K562 (cell line): Measurements from ENCODE around the gene NUP85. TPM values are rescaled to one million over a fixed set of nuclear protein-coding genes. Genes with fewer than 3 reads are reported as not detected.
"Not testable (repeated sequence)": the region's sequence is repeated elsewhere in the genome, so short reads cannot be mapped to it uniquely, and the experiment has no call there.

Experiments
- ATAC-seq: fragments of 200-7000 bp; cut with Tn5 transposase; 3 replicates; pipeline ENCODE4 v1.9.1; 2020; ENCODE audit warnings: moderate library complexity
- BruUV-seq: library from RNA; stranded (reverse); fragments of 400-500 nt; replicated peaks from 2 replicates; lab custom pipeline; 2021; lab: Mats Ljungman, UMichigan
- CTCF ChIA-PET: fragments of 300-600 bp; formaldehyde crosslinking; extraction: SDS; loops from one replicate; lab custom pipeline; 2021; ENCODE audit warnings: low intra/inter-chr PET ratio; lab: Yijun Ruan, JAX
- POLR2A ChIA-PET: fragments of 300-600, 350-650 bp; sonication (Branson Sonifier 250); formaldehyde crosslinking; extraction: SDS; loops from one replicate; lab custom pipeline; 2021; ENCODE audit warnings: antibody characterized with exemption, inconsistent platforms; lab: Yijun Ruan, JAX
- DNase-seq, 4 experiments: peaks; one replicate each; pipeline versions ENCODE4 v3.0.0 to v3.0.0-alpha.2; 2011 to 2018; ENCODE audit warnings: low spot score in 3 of 4, mixed read lengths in 3 of 4; ENCODE audit errors: extremely low read depth in 1 of 4
- FAIRE-seq: peaks from 2 replicates; lab custom pipeline; 2011; peaks lifted over from hg19 to GRCh38; lab: Jason Lieb, UNC
- H2AFZ ChIP-seq: 2 replicates; pipeline ENCODE4 v1.6.0; 2011; ENCODE audit warnings: low read depth, low read length, control low read depth, inconsistent platforms
- H3K27ac ChIP-seq: fragments of 200-600 bp; 3 replicates; pipeline ENCODE4 v1.8.0; 2011; ENCODE audit warnings: low read depth, mild to moderate bottlenecking, control low read depth, inconsistent platforms, low read length, moderate library complexity, mixed read lengths; ENCODE audit errors: extremely low read depth
- H3K27me3 ChIP-seq, 2 experiments: fragments of 300-600 bp in 1 of 2; 2 replicates in 1 of 2; 3 replicates in 1 of 2; pipeline versions ENCODE4 v1.6.0 to v1.8.0; 2011; ENCODE audit warnings: inconsistent platforms in 2 of 2, low read length in 2 of 2, mild to moderate bottlenecking in 1 of 2, mixed read lengths in 1 of 2, moderate library complexity in 1 of 2; ENCODE audit not compliant: control insufficient read depth in 2 of 2, insufficient read depth in 2 of 2
- H3K36me3 ChIP-seq: fragments of 300-600 bp; 3 replicates; pipeline ENCODE4 v1.8.0; 2011; ENCODE audit warnings: mild to moderate bottlenecking, low read length, inconsistent platforms; ENCODE audit not compliant: control insufficient read depth, insufficient read depth
- H3K4me1 ChIP-seq, 2 experiments: fragments of 200-600 bp in 1 of 2; replicated peaks in 1 of 2; 2 replicates in 1 of 2; 3 replicates in 1 of 2; pipeline versions ENCODE4 v1.5.1 to v1.8.0; 2011; ENCODE audit warnings: inconsistent platforms in 2 of 2, low read length in 2 of 2, mild to moderate bottlenecking in 1 of 2, mixed read lengths in 1 of 2, moderate library complexity in 1 of 2; ENCODE audit not compliant: control insufficient read depth in 2 of 2, insufficient read depth in 2 of 2
- H3K4me2 ChIP-seq: 2 replicates; pipeline ENCODE4 v1.6.1; 2011; ENCODE audit warnings: low read length, control low read depth, inconsistent platforms, mixed read lengths; ENCODE audit not compliant: insufficient read depth
- H3K4me3 ChIP-seq: fragments of 200-600 bp; sonication (generic), shearing (Covaris generic); 2 replicates; pipeline ENCODE4 v1.5.1; 2016; ENCODE audit warnings: control low read depth, inconsistent platforms
- H3K79me2 ChIP-seq: fragments of 200-600 bp; 3 replicates; pipeline ENCODE4 v1.8.0; 2011; ENCODE audit warnings: low read length, inconsistent platforms; ENCODE audit not compliant: control insufficient read depth, insufficient read depth
- H3K9ac ChIP-seq, 2 experiments: 2 replicates each; pipeline versions ENCODE4 v1.6.0 to v1.6.1; 2011; ENCODE audit warnings: low read depth in 2 of 2, low read length in 2 of 2, control low read depth in 1 of 2, inconsistent platforms in 1 of 2, mild to moderate bottlenecking in 1 of 2, mixed read lengths in 1 of 2; ENCODE audit not compliant: insufficient read depth in 1 of 2
- H3K9me1 ChIP-seq: one replicate; pipeline ENCODE4 v1.6.0; 2011; ENCODE audit warnings: inconsistent platforms, mild to moderate bottlenecking, low read length, moderate library complexity; ENCODE audit not compliant: control insufficient read depth, insufficient read depth
- H3K9me3 ChIP-seq: replicated peaks from 2 replicates; pipeline ENCODE4 v1.5.1; 2011; ENCODE audit warnings: low read depth, low read length, inconsistent platforms; ENCODE audit not compliant: control insufficient read depth, insufficient read depth
- H4K20me1 ChIP-seq: replicated peaks from 2 replicates; pipeline ENCODE4 v1.6.1; 2011; ENCODE audit warnings: low read length, inconsistent platforms, mixed read lengths; ENCODE audit not compliant: control insufficient read depth, insufficient read depth
- NCOA2 ChIP-seq, 2 experiments: fragments of 450-650 bp; IDR thresholded peaks; 2 replicates each; pipeline ENCODE4 v1.6.1; 2018; ENCODE audit warnings: mild to moderate bottlenecking in 2 of 2, moderate library complexity in 1 of 2; ENCODE audit not compliant: partially characterized antibody in 2 of 2
- SP1 ChIP-seq: sonication (generic); formaldehyde crosslinking; IDR thresholded peaks from 2 replicates; pipeline ENCODE4 v1.8.1; 2022; ENCODE audit warnings: mild to moderate bottlenecking, missing genetic modification reagents
- ZNF121 ChIP-seq: sonication (generic); formaldehyde crosslinking; conservative IDR thresholded peaks from 2 replicates; pipeline ENCODE4 v1.8.0; 2022; ENCODE audit warnings: missing genetic modification reagents
- WGBS: fragments of 100-300 bp; shearing (Covaris generic); methylation state at CpG from one replicate; pipeline ENCODE4 v1.1.6; 2016; ENCODE audit warnings: low coverage, mixed read lengths; ENCODE audit not compliant: insufficient coverage; ENCODE audit errors: missing lambda C conversion rate; 5-methylcytosine and 5-hydroxymethylcytosine counted together
- in situ Hi-C: fragments of 300-500 bp; cut with MboI; formaldehyde crosslinking; loops from 4 replicates; pipeline ENCODE4 v1.15.0; 2018; ENCODE audit warnings: inconsistent platforms, mixed read lengths
- intact Hi-C: fragments of 100-400 bp; cut with micrococcal nuclease; formaldehyde crosslinking; loops from 2 replicates; pipeline ENCODE4 v1.14.2; 2022
- polyA plus RNA-seq, 8 experiments: library from polyadenylated mRNA; depleted of rRNA in 4 of 8; stranded (reverse) in 5 of 8; unstranded in 3 of 8; fragments of >200 nt; fragmentation: Nextera tagmentation in 2 of 8; fragmentation: Illumina TruSeq in 1 of 8; extraction: Ambion mirVana in 2 of 8; extraction: Trizol in 1 of 8; gene quantifications; 2 replicates each; pipeline versions ENCODE4 v1.2.1 to v1.2.3, GENCODE V29; 2011 to 2014; ENCODE audit warnings: inconsistent platforms in 1 of 8, missing spikeins in 1 of 8
- total RNA-seq, 7 experiments: library from RNA; depleted of rRNA in 6 of 7; stranded (reverse); fragments of >200 nt in 6 of 7; fragmentation: Illumina TruSeq in 2 of 7; extraction: Trizol in 2 of 7; gene quantifications; 2 replicates each; pipeline versions ENCODE4 v1.2.1 to v1.2.3, GENCODE V29; 2011 to 2021; ENCODE audit warnings: low replicate concordance in 1 of 7
- TF ChIP-seq, protein P1 (sequence below): sonication (generic); formaldehyde crosslinking; IDR thresholded peaks from 2 replicates; pipeline ENCODE4 v1.8.1; 2023; ENCODE audit warnings: mild to moderate bottlenecking, missing genetic modification reagents

NUP85 gene
- total and polyA plus RNA-seq, 9 of the 15 experiments (the other 6 are each of a cell fraction or from before 2014, with no cell fraction given) = 50.2 to 177 (median 110) TPM

DNA sequence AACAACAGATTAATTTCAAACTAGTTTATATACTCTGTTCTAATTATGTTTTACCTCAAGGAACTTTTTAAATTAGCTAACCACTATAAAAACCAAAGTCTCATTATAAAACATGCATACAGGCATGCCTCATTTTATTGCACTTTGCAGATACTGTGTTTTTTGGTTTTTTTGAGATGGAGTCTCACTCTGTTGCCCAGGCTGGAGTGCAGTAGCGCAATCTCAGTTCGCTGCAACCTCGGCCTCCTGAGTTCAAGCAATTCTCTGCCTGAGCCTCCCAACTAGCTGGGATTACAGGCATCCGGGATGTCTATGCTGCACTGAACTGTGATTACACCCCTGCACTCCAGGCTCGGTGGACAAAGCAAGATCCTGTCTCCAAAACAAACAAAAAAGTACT is 42.4 kb upstream of the NUP85 start:
- in situ Hi-C loops (no loop called here), intact Hi-C loops (no loop called here)

DNA sequence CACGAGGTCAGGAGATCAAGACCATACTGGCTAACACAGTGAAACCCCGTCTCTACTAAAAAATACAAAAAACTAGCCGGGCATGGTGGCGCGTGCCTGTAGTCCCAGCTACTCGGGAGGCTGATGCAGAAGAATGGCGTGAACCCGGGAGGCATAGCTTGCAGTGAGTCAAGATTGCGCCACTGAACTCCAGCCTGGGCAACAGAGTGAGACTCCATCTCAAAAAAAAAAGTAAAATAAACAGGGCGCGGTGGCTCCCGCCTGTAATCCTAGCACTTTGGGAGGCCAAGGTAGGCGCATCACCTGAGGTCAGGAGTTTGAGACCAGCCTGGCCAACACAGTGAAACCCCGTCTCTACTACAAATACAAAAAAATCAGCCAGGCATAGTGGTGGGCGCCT is 40.9 kb upstream of the NUP85 start:
- H3K36me3 ChIP-seq = peaks cover 35% of the 10 kb centered on the region
- H3K27me3 ChIP-seq, H3K9me1 ChIP-seq, FAIRE-seq, H3K9me3 ChIP-seq, H3K4me3 ChIP-seq, in situ Hi-C loops, DNase-seq, H4K20me1 ChIP-seq, BruUV-seq, H3K4me1 ChIP-seq, H3K4me2 ChIP-seq, H2AFZ ChIP-seq, H3K9ac ChIP-seq, CTCF ChIA-PET, ATAC-seq, H3K27ac ChIP-seq, H3K79me2 ChIP-seq, intact Hi-C loops: not testable (repeated sequence)
- POLR2A ChIA-PET = interaction anchor here (0.6 to 1.2 kb wide), 8 partner anchors 9 to 290 kb away, joined by 3 to 7 read pairs (median 3); partner anchors contain the start of gene JPT1
- TF ChIP-seq ZNF121 = peak; percentile 33; the same call in 1 of the 2 replicates
- TF ChIP-seq, protein P1, sequence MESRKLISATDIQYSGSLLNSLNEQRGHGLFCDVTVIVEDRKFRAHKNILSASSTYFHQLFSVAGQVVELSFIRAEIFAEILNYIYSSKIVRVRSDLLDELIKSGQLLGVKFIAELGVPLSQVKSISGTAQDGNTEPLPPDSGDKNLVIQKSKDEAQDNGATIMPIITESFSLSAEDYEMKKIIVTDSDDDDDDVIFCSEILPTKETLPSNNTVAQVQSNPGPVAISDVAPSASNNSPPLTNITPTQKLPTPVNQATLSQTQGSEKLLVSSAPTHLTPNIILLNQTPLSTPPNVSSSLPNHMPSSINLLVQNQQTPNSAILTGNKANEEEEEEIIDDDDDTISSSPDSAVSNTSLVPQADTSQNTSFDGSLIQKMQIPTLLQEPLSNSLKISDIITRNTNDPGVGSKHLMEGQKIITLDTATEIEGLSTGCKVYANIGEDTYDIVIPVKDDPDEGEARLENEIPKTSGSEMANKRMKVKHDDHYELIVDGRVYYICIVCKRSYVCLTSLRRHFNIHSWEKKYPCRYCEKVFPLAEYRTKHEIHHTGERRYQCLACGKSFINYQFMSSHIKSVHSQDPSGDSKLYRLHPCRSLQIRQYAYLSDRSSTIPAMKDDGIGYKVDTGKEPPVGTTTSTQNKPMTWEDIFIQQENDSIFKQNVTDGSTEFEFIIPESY (CRISPR knock-in tag) = peak; percentile 84
- WGBS = 94% methylated on average over 15 of the region's 15 CpGs

More for the DNA sequence above, 42.4 kb upstream of the NUP85 start:
- FAIRE-seq (no peak), ATAC-seq (no peak), DNase-seq (no peak)
- H3K9me3 ChIP-seq = no peaks in the 10 kb centered on the region
- BruUV-seq = no TSS peak
- H3K4me3 ChIP-seq = no peak overlapping the region
- H3K79me2 ChIP-seq = no peaks in the 10 kb centered on the region
- no peak overlapping the region for H3K9ac ChIP-seq
- H3K4me2 ChIP-seq = no peak overlapping the region
- 98% methylated on average over 5 of the region's 5 CpGs for WGBS
- H3K36me3 ChIP-seq = peaks cover 22% of the 10 kb centered on the region
- ChIA-PET POLR2A (interaction anchor here (0.7 to 3.4 kb wide), 7 partner anchors 8 to 736 kb away, joined by 3 to 17 read pairs (median 4); partner anchors contain the start of gene JPT1), CTCF (no interaction called here)
- no peak overlapping the region for H2AFZ ChIP-seq
- H3K27ac ChIP-seq = no peak overlapping the region
- H3K27me3 ChIP-seq = no peaks in the 10 kb centered on the region
- no peaks in the 10 kb centered on the region for H3K4me1 ChIP-seq
- TF ChIP-seq NCOA2 (IDR thresholded peaks at IDR 0.05; ENCODE audit: partially characterized antibody in 2 of 2) = no peak
- 0 out of 2 replicates have a peak, but pooled peaks have one; percentile 19 for TF ChIP-seq SP1
- H4K20me1 ChIP-seq = no peaks in the 10 kb centered on the region
- H3K9me1 ChIP-seq = no peaks in the 10 kb centered on the region
